NCI-H82 treated with DMSO at 0.1 percent for 48 hours (cell line): ENCODE measurements around the gene RYR3.
"Not testable (repeated sequence)": the region's sequence is repeated elsewhere in the genome, so short reads cannot be mapped to it uniquely, and the experiment has no call there.

Source experiments
- DNase-seq: peaks from one replicate; lab custom pipeline; 2025; ENCODE audit not compliant: unreplicated experiment; lab: John Stamatoyannopoulos, UW

The RYR3 gene

DNA sequence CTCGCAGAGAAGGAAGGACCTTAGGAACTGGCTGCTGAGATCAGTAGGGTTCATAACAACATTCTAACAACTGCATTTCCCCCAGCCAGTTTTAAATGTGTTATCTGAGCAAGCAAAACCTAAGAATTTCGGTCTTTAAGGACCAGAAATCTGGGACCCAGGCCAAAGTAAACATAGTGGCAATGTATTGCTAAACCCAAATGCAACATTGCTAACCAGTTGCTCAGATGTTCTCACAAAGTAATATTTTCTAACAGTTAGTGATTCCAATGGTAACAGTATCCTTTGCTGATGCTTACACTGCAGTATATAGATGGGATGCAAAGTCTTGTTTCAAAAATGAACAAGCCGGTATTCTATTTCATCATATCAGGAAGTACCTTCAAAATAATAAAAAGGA, 254.3 kb downstream of the RYR3 start:
- DNase-seq: no peak

DNA sequence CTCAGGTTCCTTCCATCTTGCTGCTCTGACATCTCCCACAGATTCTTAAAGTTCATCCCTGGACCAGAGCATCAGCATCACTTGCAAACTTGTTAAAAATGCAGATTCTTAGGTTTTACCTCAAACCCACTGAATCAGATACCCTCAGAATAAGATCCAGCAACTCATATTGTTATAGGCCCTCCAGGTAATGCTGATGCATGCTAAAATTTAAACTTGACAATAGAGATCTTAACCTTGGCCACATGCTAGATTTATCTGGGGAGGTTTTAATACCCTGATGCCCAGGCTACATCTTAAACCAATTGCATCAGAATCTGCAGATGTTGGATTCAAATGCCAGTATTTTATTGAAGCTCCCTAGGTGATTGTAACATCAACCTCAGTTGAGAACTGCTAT, 256.9 kb downstream of the RYR3 start:
- no peak for DNase-seq

DNA sequence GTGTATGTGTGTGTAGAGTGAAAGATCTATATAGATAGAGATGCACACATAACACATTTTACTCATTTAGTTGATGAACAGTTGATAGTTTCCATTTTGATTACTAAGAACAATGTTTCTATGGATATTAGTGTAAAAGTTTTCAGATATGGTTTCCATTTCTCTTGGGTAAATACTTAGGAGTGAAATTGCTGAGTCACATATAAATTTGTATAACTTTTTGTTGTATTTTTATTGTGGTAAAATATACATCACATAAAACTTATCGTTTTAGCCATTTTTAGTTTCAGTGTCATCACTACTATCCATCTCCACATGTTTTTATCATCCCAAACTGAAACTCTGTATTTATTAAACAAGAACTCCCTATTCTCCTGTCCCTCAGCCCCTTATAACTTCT, 258.3 kb downstream of the RYR3 start:
- DNase-seq: no peak

DNA sequence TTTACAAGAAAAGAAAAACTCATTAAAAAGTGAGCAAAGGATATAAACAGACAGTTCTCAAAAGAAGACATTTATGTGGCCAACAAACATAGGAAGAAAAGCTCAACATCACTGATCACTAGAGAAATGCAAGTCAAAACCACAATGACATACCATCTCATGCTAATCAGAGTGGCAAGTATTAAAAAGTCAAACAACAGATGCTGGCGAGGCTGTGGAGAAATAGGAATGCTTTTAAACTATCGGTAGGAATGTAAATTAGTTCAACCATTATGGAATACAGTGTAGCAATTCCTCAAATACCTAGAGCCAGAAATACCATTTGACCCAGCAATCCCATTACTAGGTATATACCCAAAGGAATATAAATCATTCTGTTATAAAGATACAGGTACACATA, 267.1 kb downstream of the RYR3 start:
- DNase-seq: not testable (repeated sequence)

DNA sequence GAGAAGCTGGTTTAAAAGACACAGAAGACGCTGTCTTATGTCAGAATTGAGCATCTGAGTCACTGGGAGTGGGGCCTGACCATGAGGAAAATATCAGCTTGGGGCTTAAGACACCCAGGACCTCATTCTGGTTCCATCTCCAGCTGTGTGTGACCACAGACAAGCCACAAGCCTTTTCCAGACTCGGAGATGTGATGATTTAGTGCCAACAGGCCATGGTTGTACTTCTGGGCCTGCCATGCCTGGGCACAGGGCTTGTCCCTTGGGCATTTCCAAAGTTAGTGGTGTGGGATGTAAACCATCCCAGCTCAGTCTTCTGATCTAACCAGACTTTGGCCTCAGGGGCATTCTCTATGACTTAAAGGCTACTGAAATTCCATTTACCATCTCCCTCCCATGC, 269.8 kb downstream of the RYR3 start:
- no peak for DNase-seq

DNA sequence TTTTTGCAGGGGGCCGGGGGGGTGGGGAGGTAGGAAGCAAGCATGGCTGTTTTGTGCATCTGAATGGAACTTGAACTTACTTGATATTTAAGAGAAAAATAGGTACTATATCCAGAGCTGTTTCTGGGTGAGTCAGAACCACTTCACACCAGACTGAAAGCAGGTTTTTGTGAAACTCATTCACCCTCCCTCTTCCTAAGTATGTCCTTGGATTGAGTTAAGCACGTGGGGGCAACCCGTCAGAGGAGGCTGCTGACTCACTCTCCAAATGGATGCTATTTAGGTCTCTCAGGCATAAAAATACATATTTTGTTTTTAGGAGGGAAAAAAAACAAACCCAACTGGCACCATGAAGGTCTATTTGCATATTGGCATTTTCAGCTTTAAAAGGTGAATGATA, 270.3 kb downstream of the RYR3 start:
- DNase-seq: no peak

DNA sequence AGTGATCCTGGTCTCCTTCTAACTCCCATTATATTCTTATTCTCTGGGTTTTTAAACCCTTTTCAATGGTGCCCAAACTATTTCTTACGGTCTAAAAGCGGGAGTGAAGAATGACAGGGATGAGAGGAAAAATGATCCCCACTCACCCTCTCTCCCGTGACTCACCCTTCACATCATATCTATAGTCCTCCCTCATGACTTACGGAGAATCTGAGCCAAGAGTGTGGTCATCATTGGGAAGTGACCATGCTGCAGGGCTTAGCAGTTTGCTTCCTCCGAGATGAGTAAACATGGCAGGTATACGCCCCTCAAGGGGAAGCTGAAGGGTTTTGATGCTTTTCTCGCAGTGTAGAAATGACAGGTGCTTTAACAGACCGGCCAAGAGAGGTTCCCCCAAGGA, 274.0 kb downstream of the RYR3 start:
- DNase-seq: no peak

DNA sequence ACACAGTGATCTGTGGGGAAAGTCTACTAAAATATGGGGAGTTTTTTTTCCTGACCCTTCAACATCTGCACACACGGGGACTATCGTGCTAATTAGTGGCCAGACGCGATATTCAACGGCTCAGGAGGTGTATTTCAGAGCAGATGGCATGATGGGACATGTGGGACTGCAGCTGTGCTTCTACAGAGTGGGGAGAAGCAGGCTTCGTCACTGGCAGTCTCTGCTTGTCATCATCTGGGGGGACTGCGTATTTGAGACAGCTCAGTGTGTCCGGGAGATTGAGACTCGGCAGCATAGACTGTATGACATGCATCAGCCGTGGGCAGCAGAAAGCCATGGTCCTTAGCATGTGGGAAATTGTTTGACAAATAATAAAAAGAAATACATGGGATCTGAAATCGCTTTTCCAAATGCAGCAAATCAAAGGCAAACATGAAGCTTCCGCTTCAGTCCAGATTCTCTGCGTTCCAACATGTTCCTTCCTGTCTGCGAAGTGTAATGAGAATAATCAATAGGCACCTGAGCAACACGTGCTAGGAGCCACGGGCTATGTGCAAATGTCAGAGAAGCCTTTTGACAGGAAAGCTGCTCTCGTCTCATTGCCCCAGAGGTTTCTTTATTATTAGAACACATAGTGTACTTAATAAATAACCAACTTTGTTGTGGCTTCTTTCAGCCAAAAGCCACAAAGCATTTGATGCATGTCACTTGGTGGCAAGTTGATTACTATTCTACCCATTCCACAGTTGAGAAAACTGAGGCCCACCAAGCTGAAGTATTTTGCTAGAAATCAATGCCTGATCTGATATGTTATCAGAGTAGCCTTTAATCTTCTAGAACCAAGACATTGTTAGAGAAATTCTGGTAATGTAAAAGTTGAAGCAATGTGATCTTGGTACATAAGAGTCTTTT, 276.3 kb downstream of the RYR3 start:
- no peak for DNase-seq

DNA sequence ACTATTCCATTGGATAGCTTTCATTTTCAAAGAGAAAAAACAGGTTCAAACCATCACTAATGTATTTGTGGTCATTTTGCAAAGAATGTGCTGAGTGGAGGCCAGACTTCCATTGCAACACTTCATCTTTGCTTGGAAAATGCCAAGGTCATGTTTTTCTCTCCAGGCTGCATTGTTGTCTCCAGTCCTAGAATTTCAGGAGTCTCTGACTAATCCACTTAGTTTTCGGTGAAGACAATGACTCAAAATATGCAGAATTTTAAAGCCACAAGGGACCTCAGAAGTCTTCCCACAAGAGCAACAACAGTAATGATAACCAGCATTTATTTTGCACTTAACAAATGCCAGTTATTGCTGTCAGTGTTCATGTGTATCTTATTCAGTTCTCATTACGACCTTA, 277.0 kb downstream of the RYR3 start:
- DNase-seq: no peak

DNA sequence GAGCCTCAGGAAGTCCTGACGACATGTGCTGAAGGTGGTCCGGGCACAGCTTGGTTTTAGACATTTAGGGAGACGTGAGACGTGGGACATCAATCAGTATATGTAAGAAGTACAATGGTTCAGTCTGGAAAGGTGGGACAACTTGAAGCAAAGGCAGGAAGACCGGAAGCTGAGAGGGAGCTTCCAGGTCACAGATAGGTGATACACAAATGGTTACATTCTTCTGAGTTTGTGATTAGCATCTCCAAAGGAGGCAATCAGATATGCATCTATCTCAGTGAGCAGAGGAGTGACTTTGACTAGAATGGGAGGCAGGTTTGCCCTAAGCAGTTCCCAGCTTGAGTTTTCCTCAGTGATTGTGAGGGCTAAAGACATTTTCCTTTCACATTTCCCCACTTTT, 282.1 kb downstream of the RYR3 start:
- no peak for DNase-seq

DNA sequence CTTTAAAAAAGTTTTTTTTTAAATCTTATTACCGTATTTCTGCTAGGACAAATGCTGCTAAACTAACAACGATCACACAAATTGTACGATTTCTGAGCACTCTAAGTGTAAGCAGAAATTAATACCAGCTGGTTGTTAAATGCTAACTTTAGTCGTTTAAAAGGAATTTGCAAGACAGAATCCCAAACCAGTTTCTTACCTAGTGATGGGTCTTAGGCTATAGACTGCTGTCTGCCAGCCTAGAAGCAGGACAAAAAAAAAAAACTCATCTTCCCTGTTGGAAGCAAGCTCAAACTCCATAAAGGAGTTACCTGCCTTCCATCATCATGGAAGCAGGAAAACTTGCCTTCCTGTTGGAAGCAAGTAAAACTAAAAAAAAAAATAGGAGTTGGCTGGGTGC, 287.6 kb downstream of the RYR3 start:
- DNase-seq: not testable (repeated sequence)

DNA sequence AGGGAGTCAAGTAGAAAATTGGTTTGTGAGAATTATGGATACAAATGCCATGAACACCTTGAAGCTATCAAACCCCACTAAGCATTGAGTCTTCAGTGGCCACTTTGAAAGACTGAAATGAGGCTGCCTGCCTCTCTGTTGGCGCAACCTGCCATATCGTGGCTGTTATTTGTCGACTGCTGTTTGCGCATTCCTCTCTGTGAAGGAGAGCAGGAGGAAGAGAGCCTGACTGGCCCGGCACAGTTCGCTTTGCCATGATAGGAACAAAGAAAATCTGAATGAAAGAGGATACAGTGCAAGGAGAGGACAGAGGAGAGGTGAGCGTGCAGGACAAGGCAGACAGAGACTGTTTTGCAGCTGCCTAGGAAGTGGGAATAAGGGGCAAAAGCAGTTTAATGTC, 289.4 kb downstream of the RYR3 start:
- DNase-seq: no peak

DNA sequence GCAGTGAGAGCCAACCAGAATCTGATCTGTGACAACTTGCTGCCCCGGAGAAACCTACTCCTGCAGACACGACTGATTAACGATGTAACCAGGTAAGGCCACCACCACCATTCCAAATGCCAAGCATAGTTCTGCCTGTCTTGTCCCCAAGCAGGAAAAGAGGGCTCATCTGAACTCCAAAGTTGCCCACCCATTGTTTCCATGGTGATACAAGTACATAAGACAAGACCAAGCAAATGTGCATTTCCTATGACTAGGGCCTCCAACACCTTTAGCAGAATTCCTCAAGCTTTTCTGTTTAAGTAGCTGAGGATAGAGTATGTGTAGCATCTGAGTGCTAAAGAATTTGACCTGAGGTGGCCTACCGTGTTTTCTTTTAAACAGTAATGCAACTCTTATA, 290.7 kb downstream of the RYR3 start:
- no peak for DNase-seq

DNA sequence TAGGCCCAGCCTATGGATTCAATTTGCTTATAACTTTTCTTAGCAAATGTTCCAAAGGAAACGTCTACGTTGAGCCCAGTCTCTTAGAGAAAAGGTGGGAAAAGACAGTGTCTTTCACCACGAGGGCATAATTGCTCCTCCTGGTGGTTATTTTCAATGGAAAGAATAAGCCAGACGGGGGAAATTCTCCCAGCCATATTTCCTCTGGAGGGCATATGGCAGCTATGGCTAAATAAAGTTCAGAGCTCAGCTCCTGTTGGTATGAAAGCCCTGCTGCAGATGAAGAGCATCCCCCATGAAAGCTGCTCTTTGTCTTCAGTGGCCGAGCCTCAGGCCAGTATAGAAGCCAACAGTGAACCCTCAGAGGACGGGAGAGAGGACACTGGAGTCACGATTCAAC, 297.9 kb downstream of the RYR3 start:
- DNase-seq: no peak

DNA sequence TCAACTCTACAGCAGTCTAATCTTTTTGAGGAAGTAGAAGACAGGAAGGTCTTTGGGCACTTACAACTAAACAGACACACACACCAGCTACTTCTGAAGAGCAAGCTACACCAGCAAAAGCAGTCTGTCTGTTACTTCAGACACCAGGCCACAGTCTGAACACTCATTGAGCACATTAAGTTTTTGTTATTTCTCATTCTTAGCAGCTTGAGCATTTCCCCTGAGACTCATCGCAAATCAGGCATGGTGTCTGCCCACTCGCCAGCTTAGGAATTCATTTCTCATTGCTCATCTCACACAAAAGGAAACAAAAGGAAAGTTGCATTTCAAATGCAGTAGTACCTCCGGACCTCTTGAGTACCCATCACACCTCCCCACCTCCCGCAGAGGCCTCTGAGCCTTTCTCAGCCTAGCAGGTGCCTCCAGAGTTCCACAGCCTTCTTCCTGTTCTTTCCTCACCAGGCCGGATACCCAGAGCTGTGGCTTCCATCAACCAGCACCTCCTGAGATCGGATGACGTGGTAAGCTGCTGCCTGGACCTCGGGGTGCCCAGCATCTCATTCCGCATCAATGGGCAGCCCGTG, 302.0 kb downstream of the RYR3 start:
- no peak for DNase-seq

DNA sequence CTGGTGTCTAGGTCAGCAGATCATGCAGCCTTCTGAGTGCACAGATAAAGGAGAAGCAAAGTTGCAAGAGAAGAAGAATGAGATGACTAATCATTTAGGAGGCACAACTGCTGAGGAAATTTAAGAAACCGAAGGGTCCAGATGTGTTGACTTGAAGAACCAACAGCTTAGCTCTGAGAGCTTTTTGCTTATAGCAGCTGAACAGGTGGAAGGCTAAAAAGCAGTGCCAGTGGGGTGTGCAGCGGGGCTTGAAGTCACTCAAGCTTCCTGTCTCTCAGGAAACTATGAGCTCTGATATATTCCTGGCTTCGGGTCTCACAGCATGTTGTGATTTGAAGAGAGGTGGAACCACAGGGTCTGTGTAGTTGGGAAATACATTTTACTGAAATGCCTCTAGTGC, 305.7 kb downstream of the RYR3 start:
- no peak for DNase-seq

DNA sequence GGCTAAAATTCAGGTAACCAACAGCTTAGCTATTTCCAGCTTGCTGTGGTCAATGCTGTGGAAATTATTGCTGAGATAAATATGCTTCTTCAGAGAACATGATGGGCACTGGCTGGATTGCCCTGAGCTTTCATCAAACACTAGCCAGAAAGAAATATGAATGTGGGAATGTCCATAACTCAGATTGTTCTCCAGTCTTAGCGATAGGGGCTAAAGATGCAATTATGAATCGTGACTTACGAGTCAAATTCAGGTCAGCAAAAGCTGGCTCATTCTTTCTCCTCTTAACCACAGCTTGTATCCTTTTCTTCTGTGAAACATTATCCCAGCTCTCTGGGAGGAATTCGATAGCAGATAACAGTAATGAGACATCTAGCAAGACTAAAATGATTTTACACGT, 307.6 kb downstream of the RYR3 start:
- DNase-seq: no peak

DNA sequence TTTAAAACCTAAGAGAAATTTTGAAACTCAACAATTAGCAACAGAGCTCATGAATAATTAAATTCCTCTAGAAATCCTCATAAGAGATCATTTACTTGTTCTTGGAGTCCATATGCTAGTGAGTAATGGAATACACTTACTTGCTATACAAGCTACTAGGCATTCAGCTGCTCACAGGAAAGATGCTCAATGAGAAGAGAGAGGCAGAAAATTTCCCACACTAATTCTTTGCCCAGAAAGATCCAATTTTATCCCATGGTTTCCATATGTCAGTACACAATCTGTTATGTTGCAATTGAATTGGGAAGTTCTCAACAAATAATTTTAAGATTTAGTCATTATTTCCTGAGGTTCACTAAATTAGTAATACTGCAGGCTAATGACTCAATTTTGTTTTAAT, 310.4 kb downstream of the RYR3 start:
- no peak for DNase-seq

DNA sequence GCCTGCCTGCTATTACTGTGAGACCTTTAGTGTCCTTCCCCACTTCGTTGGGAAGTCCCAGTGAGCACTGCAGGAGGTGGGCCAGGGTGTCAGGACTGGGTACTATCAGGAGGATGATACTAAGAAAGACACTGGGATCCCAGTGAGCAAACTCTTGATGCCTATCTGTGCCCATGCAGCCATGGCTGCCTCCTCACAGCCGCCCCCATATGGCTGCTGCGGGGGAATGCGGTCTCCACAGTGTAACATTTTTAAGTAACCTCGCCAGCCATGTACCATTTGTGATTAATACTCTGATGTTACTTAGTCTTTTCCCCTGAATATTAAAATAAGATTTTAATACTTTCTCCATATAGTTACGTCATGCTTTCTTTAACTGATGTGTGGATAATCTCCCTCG, 312.2 kb downstream of the RYR3 start:
- DNase-seq: no peak

DNA sequence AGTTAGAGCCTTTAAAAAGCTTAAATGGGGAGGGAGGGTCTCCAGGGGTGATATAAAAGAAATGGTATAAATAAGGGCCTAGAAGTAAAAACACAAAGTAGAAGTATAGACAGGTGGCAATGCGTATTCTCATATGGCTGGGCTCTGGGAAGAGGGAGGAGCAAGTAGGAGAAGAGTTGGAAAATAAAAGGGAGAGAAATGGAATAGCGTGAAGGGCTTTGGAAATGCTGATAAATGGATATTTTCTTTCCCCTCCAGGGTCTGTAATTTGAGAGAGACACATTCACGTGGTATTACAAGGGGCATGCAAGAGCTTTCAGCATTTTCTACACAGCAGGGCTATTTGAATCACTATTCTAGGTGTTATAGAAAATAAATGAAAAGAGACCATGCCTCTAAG, 313.7 kb downstream of the RYR3 start:
- no peak for DNase-seq

DNA sequence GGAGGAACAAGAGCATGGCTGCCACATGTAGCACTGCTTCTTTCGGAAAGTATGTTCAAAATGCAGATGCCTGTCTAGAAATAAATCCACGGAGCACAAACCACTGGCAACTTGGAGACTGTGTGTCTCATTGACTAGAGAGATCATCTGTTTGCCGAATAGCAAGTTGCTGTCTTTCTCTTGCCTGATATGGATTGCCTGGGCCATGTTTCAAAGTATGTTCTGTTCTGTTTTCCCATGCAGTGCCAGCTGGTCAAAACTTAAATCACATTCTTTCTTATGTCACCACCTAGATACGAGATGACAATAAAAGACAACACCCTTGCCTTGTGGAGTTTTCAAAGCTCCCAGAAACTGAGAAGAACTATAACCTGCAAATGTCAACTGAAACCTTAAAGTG, 318.9 kb downstream of the RYR3 start:
- DNase-seq: no peak

DNA sequence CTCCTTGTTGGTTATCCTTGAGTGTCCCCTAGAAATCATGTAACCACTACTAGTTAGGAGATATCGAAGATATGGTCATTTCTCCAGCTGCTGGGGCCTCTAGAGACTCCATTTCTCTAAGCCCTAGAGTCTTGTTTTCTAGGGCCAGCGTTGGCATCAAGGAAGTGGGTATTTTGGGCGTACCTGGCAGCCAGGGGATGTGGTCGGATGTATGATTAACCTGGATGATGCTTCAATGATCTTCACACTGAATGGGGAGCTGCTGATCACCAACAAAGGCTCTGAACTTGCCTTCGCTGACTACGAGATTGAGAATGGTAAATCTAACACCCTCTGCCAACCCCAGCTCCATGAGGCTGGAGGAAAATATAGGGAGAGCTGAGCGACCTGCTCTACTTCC, 325.5 kb downstream of the RYR3 start:
- no peak for DNase-seq

DNA sequence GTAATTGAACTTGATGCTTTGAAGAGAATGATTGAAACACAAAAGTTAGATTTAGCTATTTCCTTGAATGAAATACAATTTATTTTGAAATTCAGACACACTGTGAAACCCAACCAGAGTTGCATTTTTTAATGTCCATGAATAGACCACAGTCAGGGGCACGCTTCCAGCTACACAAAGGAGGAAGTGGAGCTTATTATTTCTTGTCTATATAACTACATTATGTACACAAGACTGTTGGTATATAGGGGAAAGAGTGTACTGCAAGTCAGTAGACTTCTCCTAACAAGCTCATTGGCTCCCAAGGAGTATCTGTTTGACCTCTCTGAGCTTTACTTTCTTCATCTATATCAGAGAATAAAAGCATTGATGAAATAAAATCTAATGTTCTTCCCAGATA, 326.2 kb downstream of the RYR3 start:
- DNase-seq: no peak
